NCI-H2081 (cell line): ENCODE data around the gene ASMTL.
"Not testable (repeated sequence)": the region's sequence is repeated elsewhere in the genome, so short reads cannot be mapped to it uniquely, and the experiment has no call there.

ENCODE experiments used
- DNase-seq, 2 experiments: peaks; one replicate each; lab custom pipeline; 2025; lab: John Stamatoyannopoulos, UW

ASMTL gene

GRCh38 chrX:1481636-1482529 is 29.2 kb upstream of the ASMTL start:
- no peak for DNase-seq

DNA sequence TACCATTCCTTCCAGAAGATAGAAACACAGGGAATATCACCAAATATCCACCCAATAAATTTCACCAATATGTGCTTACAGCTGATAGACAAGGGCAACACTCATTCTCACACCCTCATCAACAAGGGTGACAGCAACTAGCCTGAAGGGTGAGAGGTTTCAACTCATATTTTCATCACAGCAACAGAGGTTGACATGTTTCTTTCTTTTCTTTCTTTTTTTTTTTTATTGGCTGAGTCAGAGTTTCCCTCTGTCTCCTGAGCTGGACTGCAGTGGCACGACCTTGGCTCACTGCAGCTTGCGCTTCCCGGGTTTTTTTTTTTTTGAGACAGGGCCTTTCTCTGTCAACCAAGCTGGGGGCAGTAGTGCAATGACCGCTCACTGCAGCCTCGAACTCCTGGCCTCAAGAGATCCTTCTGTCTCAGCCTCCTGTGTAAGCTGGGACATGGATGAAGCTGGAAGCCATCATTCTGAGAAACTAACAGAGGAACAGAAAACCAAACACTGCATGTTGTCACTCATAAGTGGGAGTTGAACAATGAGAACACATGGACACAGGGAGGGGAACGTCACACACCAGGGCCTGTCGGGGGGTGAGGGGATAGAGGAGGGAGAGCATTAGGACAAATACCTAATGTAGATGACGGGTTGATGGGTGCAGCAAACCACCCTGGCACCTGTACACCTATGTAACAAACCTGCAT is 27.5 kb upstream of the ASMTL start:
- no peak for DNase-seq

DNA sequence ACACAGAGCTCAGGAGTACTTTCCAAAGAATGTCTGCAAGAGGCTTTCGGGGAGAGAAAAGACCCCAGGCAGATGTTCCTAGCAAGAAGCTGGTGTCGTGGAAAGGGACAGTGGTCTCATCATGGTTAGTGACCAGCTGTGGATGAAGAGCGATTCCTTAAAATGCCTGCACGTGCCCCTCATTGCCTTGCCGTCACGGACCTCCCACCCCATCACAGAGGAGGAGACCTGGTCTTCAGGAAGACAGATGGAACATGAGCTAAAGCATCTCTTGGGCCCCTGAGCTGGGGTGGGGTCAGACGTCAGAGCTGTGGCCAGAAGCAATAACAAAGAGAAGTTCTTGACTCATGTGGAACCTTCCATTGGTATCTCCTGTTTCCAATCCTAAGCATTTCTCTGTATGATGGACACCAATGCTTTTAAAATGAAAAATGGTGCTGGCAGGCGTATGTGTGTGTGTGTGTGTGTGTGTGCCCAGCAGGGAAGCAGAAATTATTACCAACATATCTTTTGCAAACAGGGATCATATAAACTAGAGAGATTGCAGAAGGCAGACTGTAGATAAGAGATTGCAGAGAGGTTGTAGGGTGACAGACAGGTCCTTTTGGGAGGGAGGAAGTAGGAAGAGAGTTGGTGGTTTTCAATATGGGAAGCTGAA is 25.2 kb upstream of the ASMTL start:
- no peak for DNase-seq

DNA sequence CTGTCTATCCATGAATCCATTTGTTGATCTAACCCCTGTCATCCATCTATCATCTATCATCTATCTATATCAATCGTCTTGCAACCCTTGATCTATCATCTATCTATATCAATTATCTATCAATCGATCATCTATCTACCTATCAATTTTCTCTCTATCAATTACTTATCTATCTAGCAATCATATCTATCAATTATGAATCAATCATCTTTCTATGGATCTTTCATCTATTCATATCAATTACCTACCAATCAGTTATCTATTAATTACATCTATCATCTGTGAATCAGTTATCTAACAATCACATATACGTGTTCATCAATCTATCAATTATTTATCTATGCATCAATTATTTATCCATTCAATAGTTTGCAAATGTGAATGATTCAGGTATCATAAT is 24.5 kb upstream of the ASMTL start:
- DNase-seq: no peak

GRCh38 chrX:1476682-1477081 is 24.0 kb upstream of the ASMTL start:
- DNase-seq: no peak

DNA sequence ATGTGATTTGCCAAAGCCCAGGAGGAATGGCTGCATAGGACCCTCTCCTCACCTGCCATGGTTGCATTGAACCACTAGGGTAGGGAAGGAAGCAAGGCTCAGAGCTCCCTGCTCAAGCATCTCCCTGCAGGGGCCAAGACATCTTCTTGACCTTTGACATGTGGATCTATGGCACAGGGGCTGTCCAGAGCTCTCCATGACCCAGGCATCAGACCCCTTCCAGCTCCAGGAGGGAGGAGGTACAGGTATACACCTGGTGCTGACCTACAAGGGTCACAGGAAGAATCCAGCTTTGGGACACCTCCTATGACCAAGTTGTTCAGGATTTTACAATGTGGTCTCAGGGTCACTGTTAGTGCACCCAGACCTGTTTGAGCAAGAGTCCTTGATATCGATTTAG is 23.2 kb upstream of the ASMTL start:
- no peak for DNase-seq

DNA sequence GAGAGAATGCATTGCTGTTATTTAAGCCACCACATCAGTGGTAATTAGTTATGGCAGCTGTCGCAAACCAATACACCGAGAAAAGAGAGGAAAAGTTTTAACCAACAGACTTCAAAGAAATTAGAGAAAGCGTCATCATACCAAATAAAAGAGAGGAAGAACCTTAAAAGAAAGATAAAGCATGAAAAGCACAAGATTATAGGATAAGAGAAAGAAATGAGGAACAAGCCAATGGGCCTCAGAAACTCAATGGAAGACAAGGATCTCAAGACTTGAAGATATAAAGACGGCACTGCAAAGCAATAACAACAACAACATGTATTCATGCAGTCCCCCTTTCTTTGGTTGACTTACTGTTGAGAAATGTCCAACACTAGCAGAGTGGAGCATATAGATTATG is 22.8 kb upstream of the ASMTL start:
- no peak for DNase-seq

DNA sequence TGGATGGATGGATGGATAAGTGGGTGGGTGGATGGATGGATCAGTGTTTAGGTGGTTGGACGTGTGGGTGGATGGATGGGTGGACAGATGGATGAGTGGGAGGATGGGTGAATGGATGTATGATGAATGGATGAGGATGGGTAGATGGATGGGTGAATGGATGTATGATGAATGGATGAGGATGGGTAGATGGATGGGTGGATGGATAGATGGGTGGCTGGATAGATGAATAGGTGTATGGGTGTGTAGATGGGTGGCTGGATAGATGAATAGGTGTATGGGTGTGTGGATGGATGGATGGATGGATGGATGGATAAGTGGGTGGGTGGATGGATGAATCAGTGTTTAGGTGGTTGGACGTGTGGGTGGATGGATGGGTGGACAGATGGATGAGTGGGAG is 21.9 kb upstream of the ASMTL start:
- DNase-seq: not testable (repeated sequence)

GRCh38 chrX:1472975-1473374 is 20.3 kb upstream of the ASMTL start:
- DNase-seq: no peak

DNA sequence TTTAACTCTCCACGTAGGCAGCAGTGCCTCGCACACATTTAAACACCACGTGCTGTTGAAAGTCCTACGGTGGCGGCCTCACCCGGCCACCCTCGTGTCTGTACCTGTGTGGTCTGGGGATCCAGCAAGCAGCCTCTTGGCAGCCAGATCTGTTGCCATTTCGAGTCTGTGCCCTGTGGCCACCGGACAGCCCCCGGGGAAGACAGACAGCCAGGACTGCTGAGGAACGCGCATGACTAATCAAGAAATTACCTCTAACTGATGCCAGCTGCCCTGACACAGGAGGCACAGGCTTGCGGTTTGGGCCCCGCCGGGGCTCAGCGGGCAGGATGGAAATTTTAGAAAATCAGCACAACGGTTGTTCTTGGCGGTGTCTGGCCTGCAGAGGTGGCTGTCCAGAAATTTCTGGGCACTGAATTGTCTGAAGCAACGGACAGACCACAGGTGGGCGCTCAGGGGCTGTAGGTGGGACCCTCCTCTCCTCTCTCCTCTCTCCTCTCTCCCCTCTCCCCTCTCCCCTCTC is 15.6 kb upstream of the ASMTL start:
- no peak for DNase-seq

GRCh38 chrX:1466971-1467561 is 14.4 kb upstream of the ASMTL start:
- DNase-seq: no peak

GRCh38 chrX:1466232-1466661 is 13.5 kb upstream of the ASMTL start:
- DNase-seq: no peak

DNA sequence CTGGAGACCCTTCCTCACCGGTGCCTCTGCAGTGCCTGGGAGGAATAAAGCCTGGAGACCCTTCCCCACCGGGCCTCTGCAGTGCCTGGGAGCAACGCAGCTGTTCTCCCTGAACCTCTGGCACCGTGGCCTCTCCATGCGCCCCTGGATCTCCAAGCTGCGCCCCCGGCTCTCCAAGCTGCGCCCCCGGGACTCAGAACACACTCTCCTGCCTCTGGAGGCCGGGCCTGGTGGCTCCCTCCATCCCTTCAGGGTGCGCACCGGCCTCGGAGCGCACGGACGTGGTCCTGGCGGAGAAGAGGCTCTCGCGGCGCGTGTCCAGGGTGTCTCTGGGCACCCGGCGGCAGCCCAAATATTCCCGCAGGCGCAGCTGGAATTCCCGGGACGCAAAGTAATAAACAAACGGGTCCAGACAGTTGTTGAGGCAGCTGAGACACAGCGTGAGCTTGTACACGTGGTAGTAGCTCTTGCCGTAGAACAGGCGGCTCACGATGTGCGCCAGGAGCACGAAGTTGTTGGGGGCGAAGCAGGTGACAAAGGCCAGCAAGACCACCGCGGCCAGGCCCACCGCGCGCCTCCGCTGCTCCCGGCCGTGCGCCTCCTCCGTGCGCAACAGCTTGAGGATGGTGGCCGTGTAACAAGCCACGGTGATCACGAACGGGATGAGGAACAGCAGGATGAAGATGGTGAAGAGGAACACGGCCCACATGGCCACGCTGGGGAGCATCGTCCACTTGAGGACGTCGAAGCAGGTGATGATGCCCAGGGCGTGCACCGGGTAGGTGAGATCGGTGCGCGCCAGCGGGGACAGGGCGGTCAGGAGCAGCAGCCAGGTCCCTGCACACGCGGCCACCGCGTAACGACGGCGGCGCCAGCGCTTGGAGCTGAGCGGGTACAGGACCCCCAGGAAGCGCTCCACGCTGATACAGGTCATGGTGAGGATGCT is 12.8 kb upstream of the ASMTL start:
- DNase-seq: no peak

DNA sequence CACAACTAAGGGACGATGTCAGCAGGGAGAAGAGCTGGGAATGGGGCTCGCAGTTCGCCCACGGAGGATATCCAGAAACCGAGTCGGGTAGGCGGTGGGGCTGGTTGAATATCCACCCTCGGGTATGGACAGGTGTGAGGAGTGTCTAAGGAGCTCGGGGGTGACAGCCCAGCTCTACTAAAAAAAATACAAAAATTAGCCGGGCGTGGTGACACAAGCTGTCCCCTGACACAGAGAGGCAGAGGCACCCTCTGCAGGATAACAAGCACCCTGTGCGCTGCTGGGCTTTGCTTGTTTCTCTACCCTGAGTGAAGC is 12.2 kb upstream of the ASMTL start:
- DNase-seq: no peak

- no peak for DNase-seq
Measured at GRCh38 chrX:1464041-1464970, 11.6 kb upstream of the ASMTL start.

GRCh38 chrX:1463581-1463980 is 10.9 kb upstream of the ASMTL start:
- no peak for DNase-seq

GRCh38 chrX:1462596-1463251 is 10.0 kb upstream of the ASMTL start:
- DNase-seq: no peak

- DNase-seq: no peak
Measured at GRCh38 chrX:1462110-1462509, 9.4 kb upstream of the ASMTL start.

- DNase-seq: no peak
Measured at GRCh38 chrX:1455948-1456280, 3.2 kb upstream of the ASMTL start.
